Measurements from ENCODE around the gene MAP4. TPM values are rescaled to one million over a fixed set of nuclear protein-coding genes. Genes with fewer than 3 reads are reported as not detected.

MAP4 gene
- total and polyA plus RNA-seq, 2 of the 13 experiments (the other 11 are each of a cell fraction or from before 2014, with no cell fraction given) = 33.1 to 38.7 TPM

DNA sequence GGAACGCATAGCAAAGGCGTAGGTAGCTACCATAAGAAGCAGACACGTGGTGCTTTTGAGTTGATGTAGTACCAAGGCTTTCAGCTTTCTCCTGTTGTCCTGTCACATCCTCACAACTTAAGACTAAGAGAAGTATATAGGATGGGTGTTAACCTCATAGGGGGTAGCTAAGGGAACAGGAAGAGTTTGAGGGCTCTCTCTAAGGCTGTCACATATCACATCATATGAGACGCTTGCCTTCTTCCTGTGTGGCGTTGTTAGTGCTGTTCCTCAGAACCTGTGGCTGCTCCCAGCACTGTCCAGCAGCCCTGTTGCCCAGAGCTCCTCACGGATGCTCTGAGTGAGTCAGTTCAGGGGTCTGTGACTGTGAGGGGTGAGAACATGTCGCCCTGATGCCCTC is 198.6 kb downstream of the MAP4 start:
- TF ChIP-seq SOX13 (IDR thresholded peaks at IDR 0.05) = no peak
- TF ChIP-seq SOX13 (CRISPR knock-in tag; conservative IDR thresholded peaks at IDR 0.05 in 1 of 2, IDR thresholded peaks at IDR 0.05 in 1 of 2) = no peak
- no peak for TF ChIP-seq JARID2 (CRISPR knock-in tag; IDR thresholded peaks at IDR 0.05; ENCODE audit: insufficient replicate concordance)
- in situ Hi-C loops (cut with HindIII; ENCODE audit: extremely low pct_ligation_motif_present, low pct_unique_long_range_greater_than_20kb) (no loop called here), intact Hi-C loops (cut with micrococcal nuclease; ENCODE audit: unreplicated experiment) (no loop called here)
- ATAC-seq (no peak), FAIRE-seq (no peak), DNase-seq (ENCODE audit: low spot score) (no peak)
- Histone ChIP-seq H3K36me3 (replicated peaks in 1 of 2; ENCODE audit: control insufficient read depth in 1 of 2, insufficient read depth in 2 of 2, low read length in 2 of 2) (peaks cover 2 to 18% of the 10 kb centered on the region in 2 experiments; a peak in 4 of 5 replicates), H3K4me3 (replicated peaks in 1 of 3; ENCODE audit: insufficient read depth in 1 of 3, low read depth in 2 of 3, low read length in 3 of 3) (no peak overlapping the region), H3K4me1 (ENCODE audit: insufficient read depth, low read length) (no peaks in the 10 kb centered on the region), H3K27me3 (ENCODE audit: control insufficient read depth in 1 of 2, insufficient read depth in 2 of 2, low read length in 2 of 2) (no peaks in the 10 kb centered on the region), H3K79me2 (ENCODE audit: insufficient read depth, low read length) (no peaks in the 10 kb centered on the region), H4K20me1 (ENCODE audit: insufficient read depth, low read length) (no peaks in the 10 kb centered on the region), H2AFZ (ENCODE audit: low read length) (no peak overlapping the region), H3K9me3 (ENCODE audit: low read length) (no peaks in the 10 kb centered on the region), H3K27ac (ENCODE audit: extremely low read length, insufficient read depth, low read length) (no peak overlapping the region), H3K4me2 (ENCODE audit: low read depth, low read length) (no peak overlapping the region), H3K9ac (ENCODE audit: insufficient read depth, low read depth, low read length) (no peak overlapping the region)
- no TSS peak for BruUV-seq (replicated peaks)
- ChIA-PET CTCF (ENCODE audit: low intra/inter-chr PET ratio, low total read pairs) (no interaction called here), POLR2A (no interaction called here)
- WGBS (ENCODE audit: low lambda C conversion rate) = 100% methylated on average over 5 of the region's 7 CpGs

DNA sequence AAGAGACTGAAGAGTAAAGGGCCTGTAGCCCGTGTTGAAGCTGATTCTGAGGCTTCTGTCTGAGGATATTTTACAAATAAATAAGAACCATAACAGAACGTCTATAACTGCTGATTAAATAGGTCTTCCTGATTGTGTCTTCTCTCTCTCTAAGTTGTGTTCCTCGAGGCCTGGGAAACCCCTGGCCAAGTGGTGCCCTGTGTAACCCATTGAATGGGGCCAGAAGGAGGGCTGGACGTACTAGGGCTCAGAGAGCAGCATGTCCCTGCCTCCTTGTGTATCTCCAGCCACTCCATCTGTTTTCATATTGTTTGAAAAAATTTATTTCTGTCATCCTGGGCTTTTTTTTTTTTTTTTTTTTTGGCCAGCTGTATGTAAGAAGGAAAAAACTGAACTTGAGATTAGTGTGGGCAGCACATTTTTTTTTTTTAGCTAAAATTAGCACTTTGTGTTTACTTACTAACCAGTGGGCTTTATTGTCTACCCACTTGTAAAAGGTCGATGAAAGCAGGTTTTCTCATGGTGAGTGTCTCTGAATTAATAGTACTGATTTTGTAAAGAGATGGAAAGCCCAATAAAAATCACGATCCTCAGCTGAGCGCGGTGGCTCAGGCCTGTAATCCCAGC is 202.6 kb downstream of the MAP4 start:
- H2AFZ ChIP-seq (ENCODE audit: low read length) = no peak overlapping the region
- FAIRE-seq (no peak), ATAC-seq (no peak), DNase-seq (ENCODE audit: low spot score) (no peak)
- peaks cover 10 to 27% of the 10 kb centered on the region in 2 experiments for H3K36me3 ChIP-seq (replicated peaks in 1 of 2; ENCODE audit: control insufficient read depth in 1 of 2, insufficient read depth in 2 of 2, low read length in 2 of 2)
- H3K27ac ChIP-seq (ENCODE audit: extremely low read length, insufficient read depth, low read length) = no peak overlapping the region
- no peak overlapping the region for H3K4me2 ChIP-seq (ENCODE audit: low read depth, low read length)
- ChIA-PET CTCF (ENCODE audit: low intra/inter-chr PET ratio, low total read pairs) (no interaction called here), POLR2A (interaction anchor here (2.3 kb wide), 1 partner anchor 11 kb away, joined by 11 read pairs; no protein-coding TSS in a partner anchor)
- H4K20me1 ChIP-seq (ENCODE audit: insufficient read depth, low read length) = no peaks in the 10 kb centered on the region
- WGBS (ENCODE audit: low lambda C conversion rate) = 96% methylated on average over 8 of the region's 8 CpGs
- TF ChIP-seq ZNF747 (CRISPR knock-in tag; IDR thresholded peaks at IDR 0.05; ENCODE audit: borderline replicate concordance) (no peak), NR1H2 (CRISPR knock-in tag; IDR thresholded peaks at IDR 0.05; ENCODE audit: borderline replicate concordance, low read depth) (no peak), ZNF331 (CRISPR knock-in tag; IDR thresholded peaks at IDR 0.05) (no peak), HHEX (CRISPR knock-in tag; IDR thresholded peaks at IDR 0.05) (no peak), SOX6 (IDR thresholded peaks at IDR 0.05) (no peak), SOX6 (CRISPR knock-in tag; IDR thresholded peaks at IDR 0.05) (no peak)
- TF ChIP-seq, protein P1, sequence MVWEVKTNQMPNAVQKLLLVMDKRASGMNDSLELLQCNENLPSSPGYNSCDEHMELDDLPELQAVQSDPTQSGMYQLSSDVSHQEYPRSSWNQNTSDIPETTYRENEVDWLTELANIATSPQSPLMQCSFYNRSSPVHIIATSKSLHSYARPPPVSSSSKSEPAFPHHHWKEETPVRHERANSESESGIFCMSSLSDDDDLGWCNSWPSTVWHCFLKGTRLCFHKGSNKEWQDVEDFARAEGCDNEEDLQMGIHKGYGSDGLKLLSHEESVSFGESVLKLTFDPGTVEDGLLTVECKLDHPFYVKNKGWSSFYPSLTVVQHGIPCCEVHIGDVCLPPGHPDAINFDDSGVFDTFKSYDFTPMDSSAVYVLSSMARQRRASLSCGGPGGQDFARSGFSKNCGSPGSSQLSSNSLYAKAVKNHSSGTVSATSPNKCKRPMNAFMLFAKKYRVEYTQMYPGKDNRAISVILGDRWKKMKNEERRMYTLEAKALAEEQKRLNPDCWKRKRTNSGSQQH (CRISPR knock-in tag; IDR thresholded peaks at IDR 0.05; ENCODE audit: low read depth) = no peak
- TF ChIP-seq, protein P2, sequence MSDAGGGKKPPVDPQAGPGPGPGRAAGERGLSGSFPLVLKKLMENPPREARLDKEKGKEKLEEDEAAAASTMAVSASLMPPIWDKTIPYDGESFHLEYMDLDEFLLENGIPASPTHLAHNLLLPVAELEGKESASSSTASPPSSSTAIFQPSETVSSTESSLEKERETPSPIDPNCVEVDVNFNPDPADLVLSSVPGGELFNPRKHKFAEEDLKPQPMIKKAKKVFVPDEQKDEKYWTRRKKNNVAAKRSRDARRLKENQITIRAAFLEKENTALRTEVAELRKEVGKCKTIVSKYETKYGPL (CRISPR knock-in tag; IDR thresholded peaks at IDR 0.05) = no peak
- TF ChIP-seq, protein P3, sequence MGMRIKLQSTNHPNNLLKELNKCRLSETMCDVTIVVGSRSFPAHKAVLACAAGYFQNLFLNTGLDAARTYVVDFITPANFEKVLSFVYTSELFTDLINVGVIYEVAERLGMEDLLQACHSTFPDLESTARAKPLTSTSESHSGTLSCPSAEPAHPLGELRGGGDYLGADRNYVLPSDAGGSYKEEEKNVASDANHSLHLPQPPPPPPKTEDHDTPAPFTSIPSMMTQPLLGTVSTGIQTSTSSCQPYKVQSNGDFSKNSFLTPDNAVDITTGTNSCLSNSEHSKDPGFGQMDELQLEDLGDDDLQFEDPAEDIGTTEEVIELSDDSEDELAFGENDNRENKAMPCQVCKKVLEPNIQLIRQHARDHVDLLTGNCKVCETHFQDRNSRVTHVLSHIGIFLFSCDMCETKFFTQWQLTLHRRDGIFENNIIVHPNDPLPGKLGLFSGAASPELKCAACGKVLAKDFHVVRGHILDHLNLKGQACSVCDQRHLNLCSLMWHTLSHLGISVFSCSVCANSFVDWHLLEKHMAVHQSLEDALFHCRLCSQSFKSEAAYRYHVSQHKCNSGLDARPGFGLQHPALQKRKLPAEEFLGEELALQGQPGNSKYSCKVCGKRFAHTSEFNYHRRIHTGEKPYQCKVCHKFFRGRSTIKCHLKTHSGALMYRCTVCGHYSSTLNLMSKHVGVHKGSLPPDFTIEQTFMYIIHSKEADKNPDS (CRISPR knock-in tag; IDR thresholded peaks at IDR 0.05) = no peak
- TF ChIP-seq, protein P4, sequence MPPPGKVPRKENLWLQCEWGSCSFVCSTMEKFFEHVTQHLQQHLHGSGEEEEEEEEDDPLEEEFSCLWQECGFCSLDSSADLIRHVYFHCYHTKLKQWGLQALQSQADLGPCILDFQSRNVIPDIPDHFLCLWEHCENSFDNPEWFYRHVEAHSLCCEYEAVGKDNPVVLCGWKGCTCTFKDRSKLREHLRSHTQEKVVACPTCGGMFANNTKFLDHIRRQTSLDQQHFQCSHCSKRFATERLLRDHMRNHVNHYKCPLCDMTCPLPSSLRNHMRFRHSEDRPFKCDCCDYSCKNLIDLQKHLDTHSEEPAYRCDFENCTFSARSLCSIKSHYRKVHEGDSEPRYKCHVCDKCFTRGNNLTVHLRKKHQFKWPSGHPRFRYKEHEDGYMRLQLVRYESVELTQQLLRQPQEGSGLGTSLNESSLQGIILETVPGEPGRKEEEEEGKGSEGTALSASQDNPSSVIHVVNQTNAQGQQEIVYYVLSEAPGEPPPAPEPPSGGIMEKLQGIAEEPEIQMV (CRISPR knock-in tag; IDR thresholded peaks at IDR 0.05; ENCODE audit: low read depth) = no peak
- no peaks in the 10 kb centered on the region for H3K27me3 ChIP-seq (ENCODE audit: control insufficient read depth in 1 of 2, insufficient read depth in 2 of 2, low read length in 2 of 2)
- no peaks in the 10 kb centered on the region for H3K9me3 ChIP-seq (ENCODE audit: low read length)
- no peaks in the 10 kb centered on the region for H3K79me2 ChIP-seq (ENCODE audit: insufficient read depth, low read length)
- BruUV-seq (replicated peaks) = no TSS peak
- in situ Hi-C loops (cut with HindIII; ENCODE audit: extremely low pct_ligation_motif_present, low pct_unique_long_range_greater_than_20kb) = no loop called here
- H3K9ac ChIP-seq (ENCODE audit: insufficient read depth, low read depth, low read length) = no peak overlapping the region
- intact Hi-C loops (cut with micrococcal nuclease; ENCODE audit: unreplicated experiment) = no loop called here
- H3K4me1 ChIP-seq (ENCODE audit: insufficient read depth, low read length) = no peaks in the 10 kb centered on the region
- H3K4me3 ChIP-seq (replicated peaks in 1 of 3; ENCODE audit: insufficient read depth in 1 of 3, low read depth in 2 of 3, low read length in 3 of 3) = no peak overlapping the region
